WTC11 (cell line): ENCODE results near the gene MXRA7. TPM values are rescaled to one million over a fixed set of nuclear protein-coding genes. Genes with fewer than 3 reads are reported as not detected.

Experiments
- ATAC-seq: fragments of 200-7000 bp; cut with Tn5 transposase; 2 replicates; pipeline ENCODE4 v1.10.0; 2021; ENCODE audit warnings: mild to moderate bottlenecking, moderate library complexity
- CTCF ChIA-PET: fragments of 300-600 bp; sonication (Branson Sonifier 250); formaldehyde crosslinking; loops from one replicate; lab custom pipeline; 2021; ENCODE audit warnings: antibody characterized with exemption; lab: Charles Lee
- POLR2A ChIA-PET: fragments of 350-600 bp; sonication (Branson Sonifier 250); formaldehyde crosslinking; loops from one replicate; lab custom pipeline; 2021; ENCODE audit warnings: antibody characterized with exemption; lab: Charles Lee
- DNase-seq: peaks from one replicate; pipeline ENCODE4 v3.0.0; 2021; ENCODE audit warnings: low spot score
- H3K27ac Mint-ChIP-seq: 2 replicates; pipeline ENCODE4 v1.8.0; 2021; ENCODE audit warnings: mixed read lengths
- H3K27me3 Mint-ChIP-seq: 2 replicates; pipeline ENCODE4 v1.8.0; 2021; ENCODE audit warnings: low read depth, mild to moderate bottlenecking, moderate library complexity, mixed read lengths
- H3K36me3 Mint-ChIP-seq: 2 replicates; pipeline ENCODE4 v1.8.0; 2021; ENCODE audit warnings: mixed read lengths
- H3K4me1 Mint-ChIP-seq: 2 replicates; pipeline ENCODE4 v1.8.0; 2022; ENCODE audit warnings: mixed read lengths
- H3K4me3 Mint-ChIP-seq: 2 replicates; pipeline ENCODE4 v1.8.0; 2021; ENCODE audit warnings: mild to moderate bottlenecking, moderate library complexity, mixed read lengths
- H3K9me3 Mint-ChIP-seq: 2 replicates; pipeline ENCODE4 v1.8.0; 2021; ENCODE audit warnings: mixed read lengths
- ATF1 ChIP-seq: sonication (generic); formaldehyde crosslinking; IDR thresholded peaks from 2 replicates; pipeline ENCODE4 v1.8.1; 2023; ENCODE audit warnings: mild to moderate bottlenecking, moderate library complexity, missing genetic modification reagents
- ATF6 ChIP-seq: sonication (generic); formaldehyde crosslinking; IDR thresholded peaks from 2 replicates; pipeline ENCODE4 v1.8.1; 2023; ENCODE audit warnings: mild to moderate bottlenecking, missing genetic modification reagents
- CBFB ChIP-seq: sonication (generic); formaldehyde crosslinking; IDR thresholded peaks from 2 replicates; pipeline ENCODE4 v1.8.1; 2022; ENCODE audit warnings: mild to moderate bottlenecking, low read depth, missing genetic modification reagents
- CREB1 ChIP-seq: sonication (generic); formaldehyde crosslinking; IDR thresholded peaks from 2 replicates; pipeline ENCODE4 v1.8.0; 2023; ENCODE audit warnings: mild to moderate bottlenecking, missing genetic modification reagents
- CREM ChIP-seq: sonication (generic); formaldehyde crosslinking; IDR thresholded peaks from 2 replicates; pipeline ENCODE4 v1.8.1; 2022; ENCODE audit warnings: mild to moderate bottlenecking, missing genetic modification reagents, moderate library complexity
- E2F5 ChIP-seq: sonication (generic); formaldehyde crosslinking; IDR thresholded peaks from 2 replicates; pipeline ENCODE4 v1.8.1; 2022; ENCODE audit warnings: mild to moderate bottlenecking, moderate library complexity, missing genetic modification reagents
- ELF4 ChIP-seq: sonication (generic); formaldehyde crosslinking; IDR thresholded peaks from 2 replicates; pipeline ENCODE4 v1.8.1; 2022; ENCODE audit warnings: low read depth, mild to moderate bottlenecking, moderate library complexity, missing genetic modification reagents
- EMX1 ChIP-seq: fragments of 250-450 bp; sonication (Bioruptor Pico); IDR thresholded peaks from 2 replicates; pipeline ENCODE4 v1.8.0; 2021; ENCODE audit warnings: mild to moderate bottlenecking
- FOXK1 ChIP-seq: sonication (generic); formaldehyde crosslinking; IDR thresholded peaks from 2 replicates; pipeline ENCODE4 v1.8.0; 2022; ENCODE audit warnings: mild to moderate bottlenecking, moderate library complexity, missing genetic modification reagents
- FOXP1 ChIP-seq: sonication (generic); formaldehyde crosslinking; IDR thresholded peaks from 2 replicates; pipeline ENCODE4 v1.8.0; 2022; ENCODE audit warnings: missing genetic modification reagents, mild to moderate bottlenecking, moderate library complexity, borderline replicate concordance
- GABPB1 ChIP-seq: sonication (generic); formaldehyde crosslinking; IDR thresholded peaks from 2 replicates; pipeline ENCODE4 v1.8.1; 2023; ENCODE audit warnings: mild to moderate bottlenecking, missing genetic modification reagents
- GTF2I ChIP-seq: fragments of 250-450 bp; sonication (Bioruptor Pico); conservative IDR thresholded peaks from 2 replicates; pipeline ENCODE4 v1.4.0; 2021; ENCODE audit warnings: mild to moderate bottlenecking
- IRF2 ChIP-seq: sonication (generic); formaldehyde crosslinking; IDR thresholded peaks from 2 replicates; pipeline ENCODE4 v1.8.0; 2022; ENCODE audit warnings: low read depth, missing genetic modification reagents, borderline replicate concordance
- JAZF1 ChIP-seq: fragments of 250-450 bp; sonication (Bioruptor Pico); IDR thresholded peaks from 2 replicates; pipeline ENCODE4 v1.9.0; 2021; ENCODE audit warnings: moderate library complexity, mild to moderate bottlenecking, inconsistent platforms
- NFYB ChIP-seq: sonication (generic); formaldehyde crosslinking; conservative IDR thresholded peaks from 2 replicates; pipeline ENCODE4 v1.8.0; 2022; ENCODE audit warnings: low read depth, missing genetic modification reagents
- PREB ChIP-seq: sonication (generic); formaldehyde crosslinking; IDR thresholded peaks from 2 replicates; pipeline ENCODE4 v1.8.1; 2022; ENCODE audit warnings: mild to moderate bottlenecking, missing genetic modification reagents, moderate library complexity, borderline replicate concordance
- SOX15 ChIP-seq: fragments of 250-450 bp; sonication (Bioruptor Pico); IDR thresholded peaks from 2 replicates; pipeline ENCODE4 v1.9.0; 2021; ENCODE audit warnings: mild to moderate bottlenecking
- STAT6 ChIP-seq: sonication (generic); formaldehyde crosslinking; conservative IDR thresholded peaks from 2 replicates; pipeline ENCODE4 v1.8.1; 2023; ENCODE audit warnings: mild to moderate bottlenecking, low read depth, missing genetic modification reagents, moderate library complexity
- ZBTB21 ChIP-seq: sonication (generic); formaldehyde crosslinking; IDR thresholded peaks from 2 replicates; pipeline ENCODE4 v1.8.1; 2023; ENCODE audit warnings: mild to moderate bottlenecking, missing genetic modification reagents, borderline replicate concordance
- ZBTB43 ChIP-seq: sonication (generic); formaldehyde crosslinking; IDR thresholded peaks from 2 replicates; pipeline ENCODE4 v1.8.1; 2023; ENCODE audit warnings: mild to moderate bottlenecking, missing genetic modification reagents
- ZNF263 ChIP-seq: sonication (generic); formaldehyde crosslinking; IDR thresholded peaks from 2 replicates; pipeline ENCODE4 v1.8.1; 2022; ENCODE audit warnings: low read depth, mild to moderate bottlenecking, moderate library complexity, missing genetic modification reagents
- ZNF532 ChIP-seq: fragments of 250-450 bp; sonication (Bioruptor Pico); IDR thresholded peaks from 2 replicates; pipeline ENCODE4 v1.9.0; 2021; ENCODE audit warnings: mild to moderate bottlenecking, borderline replicate concordance
- total RNA-seq: library from RNA; stranded (reverse); gene quantifications from 3 replicates; pipeline ENCODE4 v1.2.3, GENCODE V29; 2021

MXRA7 gene
- total RNA-seq, 1 experiment from 2014 or later, result 46.5 TPM

GRCh38 chr17:76679239-76679638 lies 31.5 kb downstream of the MXRA7 start (continued):
- TF ChIP-seq CREB1 (CRISPR knock-in tag) (no peak), GABPB1 (no peak), EMX1 (CRISPR knock-in tag) (no peak), JAZF1 (CRISPR knock-in tag) (no peak)

- H3K4me3 Mint-ChIP-seq, result no peak overlapping the region
- H3K9me3 Mint-ChIP-seq, result peaks cover 10% of the 10 kb centered on the region
- no peak for DNase-seq
- H3K36me3 Mint-ChIP-seq, result peaks cover 3% of the 10 kb centered on the region
- ATAC-seq, result no peak
- ChIA-PET CTCF (interaction anchor here (1.1 to 1.2 kb wide), 2 partner anchors 30 to 155 kb away, joined by 3 read pairs; no protein-coding TSS in a partner anchor), POLR2A (no interaction called here)
- H3K27ac Mint-ChIP-seq, result no peak overlapping the region
- no peaks in the 10 kb centered on the region; the same call in none of the 2 replicates for H3K4me1 Mint-ChIP-seq
- no peaks in the 10 kb centered on the region for H3K27me3 Mint-ChIP-seq
- TF ChIP-seq ZNF263 (CRISPR knock-in tag) (no peak), ATF6 (no peak), ZBTB21 (CRISPR knock-in tag) (no peak), FOXK1 (no peak), E2F5 (no peak), GTF2I (no peak), CBFB (CRISPR knock-in tag) (no peak), FOXP1 (CRISPR knock-in tag) (no peak), ZBTB43 (no peak), ZNF532 (no peak), SOX15 (CRISPR knock-in tag) (no peak), CREM (CRISPR knock-in tag) (no peak), IRF2 (no peak), NFYB (no peak), STAT6 (CRISPR knock-in tag) (no peak), ATF1 (no peak), ELF4 (no peak), PREB (CRISPR knock-in tag) (no peak)
Observed at GRCh38 chr17:76678330-76678729, 32.4 kb downstream of the MXRA7 start.
